OCI-LY7 (cell line): ENCODE data around the gene SMURF1. TPM values are rescaled to one million over a fixed set of nuclear protein-coding genes. Genes with fewer than 3 reads are reported as not detected.

Experiments used
- BruUV-seq: library from RNA; stranded (reverse); fragments of 400-500 nt; replicated peaks from 2 replicates; lab custom pipeline; 2021; lab: Mats Ljungman, UMichigan
- CTCF ChIA-PET: fragments of 300-600 bp; sonication (Branson Sonifier 250); formaldehyde crosslinking; loops from one replicate; lab custom pipeline; 2022; ENCODE audit warnings: antibody characterized with exemption; ENCODE audit not compliant: unreplicated experiment; lab: Charles Lee
- POLR2A ChIA-PET: fragments of 300-600 bp; sonication (Branson Sonifier 250); formaldehyde crosslinking; loops from one replicate; lab custom pipeline; 2022; ENCODE audit warnings: antibody characterized with exemption; lab: Charles Lee
- DNase-seq: peaks from one replicate; pipeline ENCODE4 v3.0.0-alpha.2; 2015; ENCODE audit warnings: low spot score
- H2AFZ ChIP-seq: fragments of 200-600 bp; sonication (generic), shearing (Covaris generic); 2 replicates; pipeline ENCODE4 v1.6.1; 2014; ENCODE audit warnings: mild to moderate bottlenecking, antibody characterized with exemption, low read length, moderate library complexity
- H3K27ac ChIP-seq: fragments of 200-600 bp; sonication (generic); 2 replicates; pipeline ENCODE4 v1.5.1; 2014; ENCODE audit warnings: mixed run types, low read depth, mild to moderate bottlenecking, moderate library complexity, low read length, inconsistent platforms; ENCODE audit not compliant: poor library complexity, severe bottlenecking
- H3K36me3 ChIP-seq: fragments of 200-600 bp; sonication (generic); 2 replicates; pipeline ENCODE4 v1.6.1; 2014; ENCODE audit warnings: mild to moderate bottlenecking, antibody characterized with exemption, low read length, moderate library complexity, mixed read lengths; ENCODE audit not compliant: insufficient read depth
- H3K4me1 ChIP-seq: fragments of 200-600 bp; sonication (generic); 2 replicates; pipeline ENCODE4 v1.5.1; 2014; ENCODE audit warnings: mild to moderate bottlenecking, low read length; ENCODE audit not compliant: insufficient read depth, poor library complexity, severe bottlenecking
- H3K4me2 ChIP-seq: fragments of 200-600 bp; sonication (generic); 2 replicates; pipeline ENCODE4 v1.6.1; 2014; ENCODE audit warnings: mild to moderate bottlenecking, low read length
- H3K4me3 ChIP-seq: fragments of 200-600 bp; sonication (generic); 2 replicates; pipeline ENCODE4 v1.5.1; 2014; ENCODE audit warnings: mild to moderate bottlenecking, low read depth, low read length; ENCODE audit not compliant: poor library complexity, severe bottlenecking
- H3K79me2 ChIP-seq: fragments of 200-600 bp; sonication (generic); 2 replicates; pipeline ENCODE4 v1.6.1; 2016; ENCODE audit warnings: low read depth, mild to moderate bottlenecking, low read length, moderate library complexity, mixed read lengths; ENCODE audit not compliant: insufficient read depth
- H3K9me2 ChIP-seq: fragments of 200-600 bp; sonication (generic); 2 replicates; pipeline ENCODE4 v1.6.1; 2016; ENCODE audit warnings: mild to moderate bottlenecking, low read length, mixed read lengths; ENCODE audit not compliant: insufficient read depth
- H3K9me3 ChIP-seq: fragments of 200-600 bp; sonication (generic); 2 replicates; pipeline ENCODE4 v1.6.1; 2014; ENCODE audit warnings: mild to moderate bottlenecking, mixed run types, low read length, mixed read lengths
- H4K20me1 ChIP-seq: fragments of 200-600 bp; sonication (generic); 2 replicates; pipeline ENCODE4 v1.6.1; 2014; ENCODE audit warnings: mild to moderate bottlenecking, antibody characterized with exemption, low read length, moderate library complexity, mixed read lengths; ENCODE audit not compliant: insufficient read depth
- CTCF ChIP-seq: fragments of 200-600 bp; sonication (generic); conservative IDR thresholded peaks from 2 replicates; pipeline ENCODE4 v1.5.1; 2014; ENCODE audit warnings: mild to moderate bottlenecking, antibody characterized with exemption, low read length, moderate library complexity, mixed read lengths
- EZH2phosphoT487 ChIP-seq: fragments of 200-600 bp; sonication (generic); IDR thresholded peaks from 2 replicates; pipeline ENCODE4 v1.6.1; 2018; ENCODE audit warnings: low read depth, borderline replicate concordance, mild to moderate bottlenecking, mixed run types, antibody characterized with exemption, low read length, moderate library complexity, mixed read lengths
- intact Hi-C: fragments of 100-400 bp; cut with micrococcal nuclease; formaldehyde crosslinking; loops from one replicate; pipeline ENCODE4 v1.10.0; 2022; ENCODE audit not compliant: unreplicated experiment
- total RNA-seq, 2 experiments: library from RNA; depleted of rRNA in 1 of 2; stranded (reverse); fragments of >200 nt in 1 of 2; shearing (Covaris generic) in 1 of 2; gene quantifications; 2 replicates each; pipeline ENCODE4 v1.2.3, GENCODE V29; 2014 to 2022

Gene SMURF1
- total RNA-seq, 2 experiments from 2014 or later, result 11.5 to 17.8 TPM

DNA sequence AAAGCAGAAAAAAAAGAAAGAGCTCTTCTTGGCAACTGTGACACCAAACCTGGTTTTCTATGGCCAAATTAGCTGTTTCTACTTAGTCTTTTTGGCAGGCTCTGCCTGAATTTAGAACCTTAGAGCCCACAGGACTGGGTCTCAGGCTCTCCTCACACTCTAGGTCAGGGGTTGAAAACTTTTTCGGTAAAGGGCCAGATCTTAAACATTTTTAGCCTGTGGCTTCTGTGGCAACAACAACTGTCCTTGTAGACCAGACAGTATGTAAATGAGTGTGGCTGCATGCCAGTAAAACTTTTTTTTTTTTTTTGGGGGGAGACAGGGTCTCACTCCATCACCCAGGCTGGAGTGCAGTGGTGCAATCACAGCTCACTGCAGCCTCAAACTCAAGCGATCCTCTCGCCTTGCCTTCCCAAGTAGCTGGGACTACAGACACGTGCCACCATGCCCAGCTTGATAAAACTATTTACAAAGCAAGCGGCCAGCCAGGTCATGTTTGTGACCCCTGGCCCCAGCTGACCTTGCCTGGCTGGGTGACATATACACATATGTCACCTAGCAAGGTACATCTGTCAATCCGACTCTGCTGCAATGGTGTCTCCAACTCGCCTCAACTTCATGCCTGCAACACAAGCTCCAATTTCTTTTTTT lies 46.6 kb upstream of the SMURF1 start:
- no peaks in the 10 kb centered on the region for H3K9me2 ChIP-seq
- H3K4me3 ChIP-seq, result no peak overlapping the region
- no peak overlapping the region for H3K4me2 ChIP-seq
- no peaks in the 10 kb centered on the region for H4K20me1 ChIP-seq
- H3K4me1 ChIP-seq, result no peaks in the 10 kb centered on the region
- no peak for TF ChIP-seq CTCF
- ChIA-PET POLR2A (interaction anchor here (0.8 kb wide), 1 partner anchor 16 kb away, joined by 4 read pairs; no protein-coding TSS in a partner anchor), CTCF (no interaction called here)
- no peaks in the 10 kb centered on the region for H3K36me3 ChIP-seq
- H3K9me3 ChIP-seq, result no peaks in the 10 kb centered on the region
- intact Hi-C loops, result no loop called here
- no peak for DNase-seq
- BruUV-seq, result no TSS peak
- no peak overlapping the region for H2AFZ ChIP-seq
- H3K27ac ChIP-seq, result no peak overlapping the region
- H3K79me2 ChIP-seq, result no peaks in the 10 kb centered on the region

DNA sequence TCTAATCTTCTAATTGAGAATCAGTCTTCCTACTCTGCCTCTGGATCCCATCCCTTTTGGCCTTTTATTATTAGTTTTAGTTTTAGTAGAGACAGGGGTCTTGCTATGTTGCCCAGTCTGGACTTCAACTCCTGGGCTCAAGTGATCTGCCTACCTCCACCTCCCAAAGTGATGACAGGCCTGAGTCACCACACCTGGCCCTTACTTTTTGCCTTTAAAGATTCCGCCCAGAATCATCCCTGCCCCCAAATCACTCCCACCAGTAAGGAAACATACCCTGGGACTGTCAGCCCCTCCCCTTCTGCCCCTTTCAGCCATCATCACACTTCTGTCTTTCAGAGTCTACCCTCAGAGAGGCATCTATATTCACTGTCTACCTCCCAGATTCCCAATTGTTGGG lies 45.3 kb upstream of the SMURF1 start:
- Histone ChIP-seq H3K4me1 (no peaks in the 10 kb centered on the region), H3K9me2 (no peaks in the 10 kb centered on the region), H3K4me2 (no peak overlapping the region), H3K79me2 (no peaks in the 10 kb centered on the region), H2AFZ (no peak overlapping the region), H3K27ac (no peak overlapping the region), H4K20me1 (no peaks in the 10 kb centered on the region), H3K9me3 (no peaks in the 10 kb centered on the region), H3K4me3 (no peak overlapping the region), H3K36me3 (no peaks in the 10 kb centered on the region)
- intact Hi-C loops, result no loop called here
- ChIA-PET POLR2A (no interaction called here), CTCF (no interaction called here)
- no peak for DNase-seq
- BruUV-seq, result no TSS peak
- TF ChIP-seq CTCF, result no peak
- no peak for TF ChIP-seq EZH2phosphoT487

- TF ChIP-seq CTCF (no peak), EZH2phosphoT487 (no peak)
- Histone ChIP-seq H3K9me3 (no peaks in the 10 kb centered on the region), H3K79me2 (no peaks in the 10 kb centered on the region), H3K4me1 (no peaks in the 10 kb centered on the region), H3K9me2 (no peaks in the 10 kb centered on the region), H3K4me2 (no peak overlapping the region), H3K4me3 (no peak overlapping the region), H3K36me3 (no peaks in the 10 kb centered on the region), H2AFZ (no peak overlapping the region), H3K27ac (no peak overlapping the region), H4K20me1 (no peaks in the 10 kb centered on the region)
- intact Hi-C loops, result no loop called here
- ChIA-PET POLR2A (interaction anchor here (0.7 to 1.5 kb wide), 2 partner anchors 11 to 13 kb away, joined by 3 to 4 read pairs; no protein-coding TSS in a partner anchor), CTCF (no interaction called here)
- no TSS peak for BruUV-seq
- no peak for DNase-seq
Observed at GRCh38 chr7:99188221-99188620, 44.3 kb upstream of the SMURF1 start.
